Measurements from ENCODE around the gene PLXNA1. TPM values are rescaled to one million over a fixed set of nuclear protein-coding genes. Genes with fewer than 3 reads are reported as not detected.

The PLXNA1 gene
- total RNA-seq, 1 donor from 2014 or later = 55.2 TPM

GRCh38 chr3:126961791-126962461, 21.0 kb upstream of the PLXNA1 start:
- DNase-seq (ENCODE audit: low spot score in 2 of 2, unreplicated experiment in 2 of 2) = no peak
- Mint-ChIP-seq H3K4me1 (peaks cover 3% of the 10 kb centered on the region), H3K27me3 (ENCODE audit: low read depth) (peaks cover 16% of the 10 kb centered on the region)

GRCh38 chr3:126962756-126963155, 20.2 kb upstream of the PLXNA1 start:
- Mint-ChIP-seq H3K27me3 (ENCODE audit: low read depth) (peaks cover 19% of the 10 kb centered on the region), H3K4me3 (no peak overlapping the region)

More at GRCh38 chr3:126961791-126962461, 21.0 kb upstream of the PLXNA1 start:
- Mint-ChIP-seq H3K27ac (no peak overlapping the region), H3K4me3 (no peak overlapping the region), H3K36me3 (peaks cover 7% of the 10 kb centered on the region), H3K9me3 (no peaks in the 10 kb centered on the region)
- TF ChIP-seq CTCF (IDR thresholded peaks at IDR 0.05; ENCODE audit: unreplicated experiment) = no peak

GRCh38 chr3:126963261-126964190, 19.4 kb upstream of the PLXNA1 start:
- DNase-seq (ENCODE audit: low spot score in 2 of 2, unreplicated experiment in 2 of 2) = no peak

More at GRCh38 chr3:126962756-126963155, 20.2 kb upstream of the PLXNA1 start:
- no peak for TF ChIP-seq CTCF (IDR thresholded peaks at IDR 0.05; ENCODE audit: unreplicated experiment)
- Mint-ChIP-seq H3K4me1 (peaks cover 3% of the 10 kb centered on the region), H3K36me3 (peaks cover 7% of the 10 kb centered on the region), H3K27ac (no peak overlapping the region), H3K9me3 (no peaks in the 10 kb centered on the region)
- DNase-seq (ENCODE audit: low spot score in 2 of 2, unreplicated experiment in 2 of 2) = no peak

GRCh38 chr3:126964261-126964660, 18.7 kb upstream of the PLXNA1 start:
- peaks cover 22% of the 10 kb centered on the region for H3K27me3 Mint-ChIP-seq (ENCODE audit: low read depth)
- no peak for DNase-seq (ENCODE audit: low spot score in 2 of 2, unreplicated experiment in 2 of 2)
- H3K27ac Mint-ChIP-seq = no peak overlapping the region
- no peaks in the 10 kb centered on the region for H3K9me3 Mint-ChIP-seq
- H3K4me3 Mint-ChIP-seq = no peak overlapping the region
- H3K36me3 Mint-ChIP-seq = peaks cover 2% of the 10 kb centered on the region
- peaks cover 3% of the 10 kb centered on the region for H3K4me1 Mint-ChIP-seq
- no peak for TF ChIP-seq CTCF (IDR thresholded peaks at IDR 0.05; ENCODE audit: unreplicated experiment)

More at GRCh38 chr3:126963261-126964190, 19.4 kb upstream of the PLXNA1 start:
- no peak overlapping the region for H3K4me3 Mint-ChIP-seq
- H3K4me1 Mint-ChIP-seq = peaks cover 3% of the 10 kb centered on the region
- peaks cover 24% of the 10 kb centered on the region for H3K27me3 Mint-ChIP-seq (ENCODE audit: low read depth)
- H3K27ac Mint-ChIP-seq = no peak overlapping the region
- H3K36me3 Mint-ChIP-seq = peaks cover 7% of the 10 kb centered on the region
- no peaks in the 10 kb centered on the region for H3K9me3 Mint-ChIP-seq
- no peak for TF ChIP-seq CTCF (IDR thresholded peaks at IDR 0.05; ENCODE audit: unreplicated experiment)

- no peak overlapping the region for H3K4me3 Mint-ChIP-seq
- no peaks in the 10 kb centered on the region for H3K9me3 Mint-ChIP-seq
- TF ChIP-seq CTCF (IDR thresholded peaks at IDR 0.05; ENCODE audit: unreplicated experiment) = no peak
- no peak overlapping the region for H3K27ac Mint-ChIP-seq
- peaks cover 27% of the 10 kb centered on the region for H3K27me3 Mint-ChIP-seq (ENCODE audit: low read depth)
- H3K36me3 Mint-ChIP-seq = peaks cover 2% of the 10 kb centered on the region
- no peak for DNase-seq (ENCODE audit: low spot score in 2 of 2, unreplicated experiment in 2 of 2)
- peaks cover 3% of the 10 kb centered on the region for H3K4me1 Mint-ChIP-seq
Measured at GRCh38 chr3:126964950-126965349, 18.0 kb upstream of the PLXNA1 start.

Data from mesothelial cell of epicardium (in vitro differentiated cells).